RWPE2 (cell line): ENCODE results near the gene MYOM1.

Experiments
- ATAC-seq: fragments of 200-7000 bp; cut with Tn5 transposase; 3 replicates; pipeline ENCODE4 v1.9.1; 2021; ENCODE audit warnings: low read depth
- DNase-seq: peaks from one replicate; pipeline ENCODE4 v3.0.0-alpha.2; 2020; ENCODE audit warnings: low spot score
- H3K27ac ChIP-seq: fragments of 450-650 bp; 2 replicates; pipeline ENCODE4 v1.5.1; 2017; ENCODE audit warnings: mild to moderate bottlenecking; ENCODE audit not compliant: poor library complexity, severe bottlenecking
- H3K27me3 ChIP-seq: fragments of 250-450 bp; sonication (Bioruptor Pico); 2 replicates; pipeline ENCODE4 v1.5.1; 2021; ENCODE audit warnings: mild to moderate bottlenecking, moderate library complexity; ENCODE audit not compliant: insufficient read depth, poor library complexity, severe bottlenecking
- H3K36me3 ChIP-seq: fragments of 250-450 bp; sonication (Bioruptor Pico); 2 replicates; pipeline ENCODE4 v1.5.1; 2020; ENCODE audit warnings: low read depth, mild to moderate bottlenecking, moderate library complexity
- H3K4me1 ChIP-seq: fragments of 250-450 bp; sonication (Bioruptor Pico); 2 replicates; pipeline ENCODE4 v1.5.1; 2021; ENCODE audit warnings: mild to moderate bottlenecking, moderate library complexity; ENCODE audit not compliant: insufficient read depth, poor library complexity, severe bottlenecking
- H3K4me3 ChIP-seq: fragments of 250-450 bp; sonication (Bioruptor Pico); 2 replicates; pipeline ENCODE4 v1.5.1; 2021; ENCODE audit warnings: mild to moderate bottlenecking, moderate library complexity; ENCODE audit not compliant: severe bottlenecking
- H3K9me3 ChIP-seq: fragments of 250-450 bp; sonication (Bioruptor Pico); 2 replicates; pipeline ENCODE4 v1.5.1; 2021; ENCODE audit warnings: mild to moderate bottlenecking, moderate library complexity; ENCODE audit not compliant: severe bottlenecking
- CTCF ChIP-seq: fragments of 450-650 bp; IDR thresholded peaks from one replicate; pipeline ENCODE4 v1.5.1; 2017; ENCODE audit warnings: mild to moderate bottlenecking, moderate library complexity; ENCODE audit not compliant: poor library complexity, severe bottlenecking

MYOM1 gene

DNA sequence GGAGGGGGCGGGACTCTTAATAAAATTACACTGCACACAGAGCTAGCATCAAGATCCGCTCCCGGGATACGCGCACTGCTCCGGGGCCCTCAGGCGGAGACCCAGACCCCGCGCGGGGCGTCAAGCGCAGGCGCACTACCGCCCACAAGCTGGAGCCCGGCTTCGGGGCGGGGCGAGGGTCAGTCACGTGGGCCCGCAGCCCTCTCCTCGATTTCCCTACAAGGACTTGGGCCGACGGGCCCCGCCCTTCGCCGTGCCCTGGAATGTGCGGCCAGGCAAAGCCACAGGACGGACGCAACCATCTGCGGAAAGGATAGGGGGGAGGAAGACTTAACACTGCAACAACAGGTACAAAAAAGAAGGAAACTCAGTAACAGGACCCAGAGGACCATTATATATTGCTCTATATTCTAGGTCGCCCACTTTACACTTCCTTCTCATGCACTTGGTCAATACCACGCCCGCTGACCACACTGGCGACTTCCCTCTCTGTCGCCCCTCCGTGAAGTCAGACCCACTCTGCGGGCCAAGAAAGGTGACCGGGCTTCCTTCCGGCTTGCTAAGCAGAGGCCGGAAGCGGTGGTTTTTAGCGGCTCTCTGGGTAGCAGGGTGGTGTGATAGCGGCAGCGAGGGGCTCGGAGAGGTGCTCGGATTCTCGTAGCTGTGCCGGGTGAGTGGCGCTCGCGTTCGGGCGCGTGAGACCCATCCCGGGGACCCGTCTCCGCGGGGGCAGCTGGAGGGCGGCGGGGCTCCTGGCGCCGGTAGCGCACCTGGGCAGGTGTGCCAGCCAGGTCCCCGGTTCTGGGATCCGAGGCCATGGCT is 27.7 kb upstream of the MYOM1 start, which contains the start of gene MYL12A:
MYL12A (plus strand) TSS at position 562 of the 822 bp plus-strand sequence. CDS start 5,447 bp downstream, outside the sequence.
- no peak for TF ChIP-seq CTCF
- H3K9me3 ChIP-seq = no peaks in the 10 kb centered on the region
- peak within 1 kb of the TSS; percentile 93 for H3K4me3 ChIP-seq
- H3K4me1 ChIP-seq = peaks cover 41% of the 10 kb centered on the region
- peaks cover 44% of the 10 kb centered on the region for H3K36me3 ChIP-seq
- DNase-seq (peak; percentile 97), ATAC-seq (peak; percentile 77)
- H3K27ac ChIP-seq = peak within 1 kb of the TSS; percentile 89
- H3K27me3 ChIP-seq = no peaks in the 10 kb centered on the region

DNA sequence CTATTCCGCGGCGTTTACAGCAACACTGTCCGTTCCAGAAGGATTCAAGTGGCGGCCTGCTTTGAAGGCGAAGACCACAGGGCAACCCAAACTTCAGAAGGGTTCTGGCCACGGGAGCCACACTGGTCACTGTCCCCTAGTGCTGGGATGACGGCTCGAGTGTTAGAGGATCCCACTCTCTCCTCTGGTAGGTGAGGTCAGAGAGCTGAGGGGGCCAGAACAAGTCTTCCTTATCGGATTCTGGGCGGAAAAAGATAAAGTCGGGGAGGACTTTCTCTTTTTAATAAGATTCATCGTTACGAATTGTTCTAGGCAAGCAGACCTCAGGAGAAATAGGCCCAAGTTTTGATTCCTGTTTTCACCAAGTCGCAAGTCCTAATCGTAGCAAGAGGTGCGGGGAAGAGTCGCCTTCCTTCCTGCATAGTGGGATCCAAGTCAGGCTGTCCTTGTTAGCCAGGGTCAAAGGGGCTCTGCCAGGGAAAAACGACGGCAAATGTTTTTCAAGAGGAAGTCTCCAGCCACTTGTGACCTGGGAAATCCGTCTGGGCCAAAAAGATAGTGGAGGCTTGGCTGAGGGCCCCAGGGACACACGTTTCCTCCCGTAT is 27.0 kb upstream of the MYOM1 start:
- ATAC-seq = no peak

GRCh38 chr18:3245853-3246634 is 26.3 kb upstream of the MYOM1 start:
- TF ChIP-seq CTCF = peak; percentile 96
- peaks cover 27% of the 10 kb centered on the region for H3K4me1 ChIP-seq
- no peaks in the 10 kb centered on the region for H3K27me3 ChIP-seq
- H3K4me3 ChIP-seq = peak overlapping the region; percentile 93
- peaks cover 31% of the 10 kb centered on the region for H3K36me3 ChIP-seq
- peak overlapping the region; percentile 89 for H3K27ac ChIP-seq
- no peaks in the 10 kb centered on the region for H3K9me3 ChIP-seq
- DNase-seq (peak; percentile 84), ATAC-seq (peak; percentile 62)

More for the DNA sequence above, 27.0 kb upstream of the MYOM1 start:
- Histone ChIP-seq H3K27me3 (no peaks in the 10 kb centered on the region), H3K4me3 (peak overlapping the region; percentile 93), H3K9me3 (no peaks in the 10 kb centered on the region), H3K36me3 (peaks cover 37% of the 10 kb centered on the region), H3K4me1 (peaks cover 34% of the 10 kb centered on the region), H3K27ac (peak overlapping the region; percentile 89)
- no peak for DNase-seq
- TF ChIP-seq CTCF = no peak

DNA sequence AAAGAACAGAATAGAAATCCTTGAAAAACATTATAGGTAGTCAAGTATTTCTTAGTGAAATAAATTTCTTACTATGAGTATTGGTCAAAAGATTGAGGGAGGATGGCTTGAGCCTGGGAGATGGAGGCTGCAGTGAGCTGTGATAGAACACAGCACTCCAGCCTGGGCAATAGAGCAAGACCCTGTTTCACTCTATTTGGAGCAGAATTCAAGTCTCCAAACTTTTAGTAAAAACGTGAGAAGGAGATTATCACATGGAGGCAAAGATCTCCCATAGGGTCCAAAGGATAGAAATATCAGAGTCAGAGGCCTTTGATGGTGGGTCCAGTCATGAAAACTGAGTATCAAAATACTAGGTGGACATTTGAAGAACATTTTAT is 25.4 kb upstream of the MYOM1 start:
- no peak for TF ChIP-seq CTCF
- DNase-seq = no peak
- H3K4me3 ChIP-seq = peak overlapping the region; percentile 93
- no peak for ATAC-seq
- H3K36me3 ChIP-seq = peaks cover 26% of the 10 kb centered on the region
- H3K4me1 ChIP-seq = peaks cover 19% of the 10 kb centered on the region
- H3K27ac ChIP-seq = no peak overlapping the region
- no peaks in the 10 kb centered on the region for H3K9me3 ChIP-seq
- H3K27me3 ChIP-seq = no peaks in the 10 kb centered on the region
